IMR-90 (cell line): ENCODE results near the gene SMC1B. TPM values are rescaled to one million over a fixed set of nuclear protein-coding genes. Genes with fewer than 3 reads are reported as not detected.

ENCODE experiments used
- ATAC-seq: fragments of 200-7000 bp; cut with Tn5 transposase; 2 replicates; pipeline ENCODE4 v1.9.1; 2020; ENCODE audit warnings: low read depth, mild to moderate bottlenecking, moderate library complexity
- BruUV-seq: library from RNA; stranded (reverse); fragments of 400-500 nt; replicated peaks from 2 replicates; lab custom pipeline; 2021; lab: Mats Ljungman, UMichigan
- CTCF ChIA-PET: fragments of 300-600 bp; formaldehyde crosslinking; extraction: SDS; loops from one replicate; lab custom pipeline; 2021; ENCODE audit warnings: antibody characterized with exemption; lab: Yijun Ruan, JAX
- POLR2A ChIA-PET: fragments of 300-600 bp; sonication (Branson Sonifier 250); formaldehyde crosslinking; loops from one replicate; lab custom pipeline; 2022; ENCODE audit warnings: antibody characterized with exemption; ENCODE audit not compliant: unreplicated experiment; lab: Charles Lee
- DNase-seq: peaks from one replicate; pipeline ENCODE4 v3.0.0; 2013
- H2AFZ ChIP-seq: replicated peaks from 2 replicates; pipeline ENCODE3; 2013; ENCODE audit warnings: low read length, mild to moderate bottlenecking; ENCODE audit not compliant: poor library complexity
- H2AK5ac ChIP-seq: 2 replicates; pipeline ENCODE4 v1.6.1; 2013; ENCODE audit warnings: low read depth, low read length, inconsistent platforms
- H2AK9ac ChIP-seq: replicated peaks from 2 replicates; pipeline ENCODE3; 2013; ENCODE audit warnings: mild to moderate bottlenecking, low read depth, low read length, moderate library complexity; ENCODE audit not compliant: poor library complexity
- H2BK120ac ChIP-seq: 2 replicates; pipeline ENCODE4 v1.6.1; 2013; ENCODE audit warnings: low read depth, low read length, inconsistent platforms
- H2BK15ac ChIP-seq: 3 replicates; pipeline ENCODE4 v1.6.1; 2013; ENCODE audit warnings: low read depth, low read length, inconsistent platforms
- H2BK20ac ChIP-seq: 2 replicates; pipeline ENCODE4 v1.6.1; 2013; ENCODE audit warnings: low read depth, mild to moderate bottlenecking, inconsistent platforms, low read length, moderate library complexity
- H2BK5ac ChIP-seq: 2 replicates; pipeline ENCODE4 v1.6.1; 2013; ENCODE audit warnings: mild to moderate bottlenecking, low read depth, low read length, inconsistent platforms; ENCODE audit not compliant: poor library complexity, severe bottlenecking
- H3K14ac ChIP-seq: replicated peaks from 2 replicates; pipeline ENCODE4 v1.6.1; 2013; ENCODE audit warnings: low read depth, low read length, inconsistent platforms
- H3K18ac ChIP-seq: 2 replicates; pipeline ENCODE4 v1.6.1; 2013; ENCODE audit warnings: low read depth, low read length, control low read depth
- H3K23ac ChIP-seq: 2 replicates; pipeline ENCODE4 v1.6.1; 2013; ENCODE audit warnings: low read depth, low read length, inconsistent platforms
- H3K27ac ChIP-seq: 2 replicates; pipeline ENCODE4 v1.5.1; 2013; ENCODE audit warnings: mild to moderate bottlenecking, control low read depth, low read length; ENCODE audit not compliant: insufficient read depth
- H3K27me3 ChIP-seq: 2 replicates; pipeline ENCODE4 v1.6.1; 2013; ENCODE audit warnings: low read length; ENCODE audit not compliant: control insufficient read depth, insufficient read depth
- H3K36me3 ChIP-seq: 2 replicates; pipeline ENCODE4 v1.6.1; 2013; ENCODE audit warnings: low read length, mixed read lengths; ENCODE audit not compliant: control insufficient read depth, insufficient read depth
- H3K4ac ChIP-seq: 2 replicates; pipeline ENCODE4 v1.6.1; 2013; ENCODE audit warnings: low read depth, low read length, inconsistent platforms
- H3K4me1 ChIP-seq: 2 replicates; pipeline ENCODE4 v1.6.1; 2013; ENCODE audit warnings: low read length, mixed read lengths; ENCODE audit not compliant: control insufficient read depth, insufficient read depth
- H3K4me2 ChIP-seq: 2 replicates; pipeline ENCODE4 v1.6.1; 2013; ENCODE audit warnings: low read depth, mild to moderate bottlenecking, control low read depth, low read length, moderate library complexity
- H3K4me3 ChIP-seq: 2 replicates; pipeline ENCODE4 v1.5.1; 2013; ENCODE audit warnings: low read depth, mild to moderate bottlenecking, control low read depth, low read length, moderate library complexity; ENCODE audit not compliant: insufficient read depth
- H3K56ac ChIP-seq: 2 replicates; pipeline ENCODE4 v1.6.1; 2013; ENCODE audit warnings: low read length, inconsistent platforms; ENCODE audit not compliant: insufficient read depth; ENCODE audit errors: extremely low read depth
- H3K79me1 ChIP-seq, 2 experiments: 2 replicates each; pipeline ENCODE4 v1.6.1; 2013; ENCODE audit warnings: low read length in 2 of 2, inconsistent platforms in 1 of 2, low read depth in 1 of 2
- H3K9ac ChIP-seq: 2 replicates; pipeline ENCODE4 v1.6.1; 2013; ENCODE audit warnings: low read depth, low read length, control low read depth
- H3K9me1 ChIP-seq: 2 replicates; pipeline ENCODE4 v1.6.1; 2013; ENCODE audit warnings: low read length, inconsistent platforms; ENCODE audit not compliant: insufficient read depth
- H3K9me3 ChIP-seq: 2 replicates; pipeline ENCODE4 v1.6.1; 2013; ENCODE audit warnings: low read length; ENCODE audit not compliant: control insufficient read depth, insufficient read depth
- H4K20me1 ChIP-seq: 2 replicates; pipeline ENCODE4 v1.6.1; 2013; ENCODE audit warnings: low read length, inconsistent platforms; ENCODE audit not compliant: insufficient read depth
- H4K5ac ChIP-seq: 2 replicates; pipeline ENCODE4 v1.6.1; 2013; ENCODE audit warnings: mild to moderate bottlenecking, low read depth, low read length, control low read depth
- H4K8ac ChIP-seq, 2 experiments: 2 replicates each; pipeline ENCODE4 v1.6.1; 2013; ENCODE audit warnings: low read depth in 2 of 2, low read length in 2 of 2, control low read depth in 1 of 2, inconsistent platforms in 1 of 2
- H4K91ac ChIP-seq: 2 replicates; pipeline ENCODE4 v1.6.1; 2013; ENCODE audit warnings: low read depth, low read length, inconsistent platforms; ENCODE audit not compliant: insufficient read depth
- BHLHE40 ChIP-seq: fragments of 150-350 bp; IDR thresholded peaks from 2 replicates; pipeline ENCODE4 v1.6.1; 2016; ENCODE audit warnings: mild to moderate bottlenecking, low read depth, low read length
- CHD1 ChIP-seq: IDR thresholded peaks from 2 replicates; pipeline ENCODE4 v1.6.1; 2012; ENCODE audit warnings: low read depth, low read length, improper control_type of control experiment
- CTCF ChIP-seq: conservative IDR thresholded peaks from 2 replicates; pipeline ENCODE4 v1.5.1; 2012; ENCODE audit warnings: mild to moderate bottlenecking, low read depth, low read length, improper control_type of control experiment
- ELK1 ChIP-seq: fragments of 150-350 bp; IDR thresholded peaks from 2 replicates; pipeline ENCODE4 v1.6.1; 2016; ENCODE audit warnings: low read depth, mild to moderate bottlenecking, low read length, moderate library complexity, borderline replicate concordance
- FOS ChIP-seq: fragments of 150-350 bp; IDR thresholded peaks from 2 replicates; pipeline ENCODE4 v1.6.1; 2016; ENCODE audit warnings: low read depth, low read length
- MAFK ChIP-seq: IDR thresholded peaks from 2 replicates; pipeline ENCODE4 v1.6.1; 2012; ENCODE audit warnings: low read depth, low read length, improper control_type of control experiment
- MAZ ChIP-seq: IDR thresholded peaks from 2 replicates; pipeline ENCODE4 v1.6.1; 2012; ENCODE audit warnings: low read depth, mild to moderate bottlenecking, low read length, improper control_type of control experiment, moderate library complexity, borderline replicate concordance
- MXI1 ChIP-seq: IDR thresholded peaks from 2 replicates; pipeline ENCODE4 v1.6.1; 2012; ENCODE audit warnings: low read depth, mild to moderate bottlenecking, low read length, moderate library complexity, borderline replicate concordance
- RCOR1 ChIP-seq: IDR thresholded peaks from 2 replicates; pipeline ENCODE4 v1.6.1; 2012; ENCODE audit warnings: mild to moderate bottlenecking, low read length, improper control_type of control experiment; ENCODE audit not compliant: insufficient replicate concordance
- RFX5 ChIP-seq: IDR thresholded peaks from 2 replicates; pipeline ENCODE4 v1.8.0; 2012; ENCODE audit warnings: low read depth, mild to moderate bottlenecking, low read length, moderate library complexity
- SMC3 ChIP-seq: fragments of 150-350 bp; IDR thresholded peaks from 2 replicates; pipeline ENCODE4 v1.6.1; 2016; ENCODE audit warnings: low read depth, mild to moderate bottlenecking, antibody characterized with exemption, low read length, moderate library complexity
- WGBS, 2 experiments: methylation state at CpG; one replicate each; pipeline versions ENCODE4 v1.1.5 to v1.1.7; 2013; ENCODE audit warnings: missing lambda C conversion rate in 2 of 2; ENCODE audit not compliant: insufficient read length in 1 of 2; ENCODE audit errors: extremely low coverage in 2 of 2; 5-methylcytosine and 5-hydroxymethylcytosine counted together
- dilution Hi-C: fragments of 300-500 bp; cut with HindIII; formaldehyde crosslinking; loops from one replicate; pipeline ENCODE4 v1.14.3; 2018; ENCODE audit warnings: low sequenced_read_pairs; ENCODE audit not compliant: unreplicated experiment
- in situ Hi-C: fragments of 300-500 bp; cut with MboI; formaldehyde crosslinking; loops from 3 replicates; pipeline ENCODE4 v1.14.3; 2019; ENCODE audit warnings: low sequenced_read_pairs, inconsistent platforms, mixed read lengths
- intact Hi-C: fragments of 100-400 bp; cut with micrococcal nuclease; formaldehyde crosslinking; loops from 2 replicates; pipeline ENCODE4 v1.10.0; 2022
- polyA plus RNA-seq, 3 experiments: library from polyadenylated mRNA; depleted of rRNA; stranded (reverse); fragments of >200 nt; gene quantifications; 2 replicates each; pipeline ENCODE4 v1.2.3, GENCODE V29; 2012; ENCODE audit warnings: low replicate concordance in 1 of 3
- total RNA-seq: library from RNA; depleted of rRNA; stranded (reverse); fragments of >200 nt; gene quantifications from 2 replicates; pipeline ENCODE4 v1.2.3, GENCODE V29; 2012

SMC1B gene
- total and polyA plus RNA-seq, 2 of the 4 experiments (the other 2 are of a cell fraction): not detected

GRCh38 chr22:45312856-45313255 lies 100.5 kb downstream of the SMC1B start:
- Histone ChIP-seq H3K56ac (no peak overlapping the region), H3K4me1 (peaks cover 20% of the 10 kb centered on the region), H3K27ac (no peak overlapping the region), H4K91ac (no peak overlapping the region), H3K14ac (no peak overlapping the region), H2BK5ac (no peak overlapping the region), H4K5ac (no peak overlapping the region), H3K4me2 (no peak overlapping the region), H3K18ac (no peak overlapping the region), H4K20me1 (peaks cover 19% of the 10 kb centered on the region; the same call in 1 of the 2 replicates), H2BK20ac (no peak overlapping the region), H2AK9ac (no peak overlapping the region), H4K8ac (no peak overlapping the region), H3K9me1 (0 out of 2 replicates have a peak, but pooled peaks cover 14% of the 10 kb centered on the region), H3K23ac (no peak overlapping the region), H3K27me3 (no peaks in the 10 kb centered on the region), H2BK15ac (no peak overlapping the region), H2AK5ac (no peak overlapping the region), H3K9ac (no peak overlapping the region), H2BK120ac (no peak overlapping the region), H3K79me1 (peaks cover 19 to 72% of the 10 kb centered on the region in 2 experiments), H3K9me3 (no peaks in the 10 kb centered on the region), H3K4me3 (no peak overlapping the region), H3K36me3 (no peaks in the 10 kb centered on the region; the same call in 1 of the 2 replicates), H3K4ac (no peak overlapping the region), H2AFZ (no peak overlapping the region)
- ChIA-PET CTCF (no interaction called here), POLR2A (no interaction called here)
- BruUV-seq: no TSS peak
- no CpG with 5 or more reads among the region's 4 CpGs for WGBS, 2 experiments
- no peak for ATAC-seq
- in situ Hi-C loops (no loop called here), intact Hi-C loops (no loop called here), dilution Hi-C loops (no loop called here)
- no peak for DNase-seq
- no peak for TF ChIP-seq MXI1
- no peak for TF ChIP-seq RCOR1
- TF ChIP-seq MAFK: no peak
- no peak for TF ChIP-seq ELK1
- no peak for TF ChIP-seq CHD1
- TF ChIP-seq MAZ: no peak
- TF ChIP-seq BHLHE40: no peak
- no peak for TF ChIP-seq FOS
- no peak for TF ChIP-seq RFX5
- TF ChIP-seq SMC3: no peak
- TF ChIP-seq CTCF: no peak
